GM04504 (cell line): Measurements from ENCODE around the gene C22orf15.

Experiments
- DNase-seq: peaks from one replicate; pipeline ENCODE4 v3.0.0-alpha.2; 2012; ENCODE audit warnings: low read depth

C22orf15 gene

DNA sequence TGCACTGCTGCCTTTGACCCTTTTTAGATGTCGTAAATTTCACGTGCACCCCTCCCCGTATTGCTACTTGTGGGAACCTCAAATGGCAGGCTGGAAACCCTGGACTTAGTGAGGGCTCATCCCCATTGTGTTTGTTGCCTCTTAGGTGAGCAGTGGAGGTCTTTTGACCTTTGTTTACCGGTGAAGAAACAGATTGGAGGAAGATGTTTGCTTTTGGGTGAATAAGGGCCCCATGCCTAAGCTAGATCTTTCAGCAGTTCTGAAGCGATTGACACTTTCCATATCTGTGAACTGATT, 24.8 kb downstream of the C22orf15 start:
- DNase-seq, result no peak

DNA sequence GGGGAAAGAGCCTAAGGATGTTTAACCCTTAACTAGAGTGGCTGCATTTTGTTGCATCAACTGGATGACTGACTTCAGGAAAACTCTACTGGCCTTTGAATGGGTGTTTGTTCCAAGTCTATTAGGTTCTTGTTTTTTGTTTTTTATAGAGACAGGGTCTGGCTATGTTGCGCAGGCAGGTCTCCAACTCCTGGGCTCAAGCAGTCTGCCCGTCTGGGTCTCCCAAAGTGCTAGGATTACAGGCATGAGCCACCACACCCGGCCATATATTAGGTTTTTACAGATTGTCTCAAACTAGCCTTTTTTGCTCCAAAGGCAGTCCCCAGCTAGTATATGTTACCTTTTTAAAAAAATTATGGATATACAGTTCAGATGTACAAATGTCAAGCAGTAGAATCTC, 25.1 kb downstream of the C22orf15 start:
- no peak for DNase-seq

GRCh38 chr22:23789121-23789520, 26.3 kb downstream of the C22orf15 start:
- DNase-seq, result no peak

GRCh38 chr22:23789638-23790037, 26.8 kb downstream of the C22orf15 start:
- no peak for DNase-seq

DNA sequence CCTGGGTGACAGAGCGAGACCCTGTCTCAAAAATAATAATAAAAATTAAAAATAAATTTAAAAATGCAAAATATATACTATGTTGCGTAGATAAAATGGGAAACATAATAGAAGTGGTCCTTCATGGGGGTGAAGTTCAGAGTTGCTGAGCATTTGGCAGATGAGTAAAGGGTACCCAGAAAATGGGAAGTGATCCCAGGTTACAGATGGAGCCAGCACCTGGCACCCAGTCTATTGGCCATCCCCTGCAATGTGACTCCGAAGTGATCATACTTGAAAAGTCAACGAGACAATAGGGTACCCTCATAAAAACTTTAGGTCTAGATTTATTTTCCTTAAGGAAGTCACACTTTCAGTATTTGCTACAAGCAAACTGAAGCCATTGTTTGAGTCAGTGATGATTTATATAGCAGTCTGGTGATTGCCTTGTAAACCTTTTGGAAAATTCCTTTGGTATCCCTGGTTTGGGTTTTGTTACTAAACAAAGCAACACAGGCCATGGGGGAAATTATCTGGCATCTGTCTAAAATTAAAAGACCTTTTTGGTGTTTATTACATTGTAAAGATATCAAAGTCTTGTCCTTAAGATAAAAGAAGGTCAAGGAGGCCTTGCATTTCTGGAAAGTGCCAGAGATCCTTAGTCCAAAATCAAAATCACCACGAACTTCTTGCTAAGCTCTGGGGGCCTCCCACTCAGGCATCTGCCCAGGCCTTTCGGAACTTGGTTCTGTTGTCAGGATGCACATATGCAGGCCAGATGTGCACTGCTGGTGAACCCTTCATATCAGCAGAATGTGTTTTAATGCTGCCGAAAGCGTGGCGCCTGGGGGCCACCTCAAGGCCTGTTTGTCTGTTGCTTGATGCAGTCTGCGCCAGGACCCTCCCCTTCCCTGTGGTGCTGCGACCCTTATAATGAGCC, 28.3 kb downstream of the C22orf15 start:
- peak; percentile 80 for DNase-seq

- DNase-seq, result no peak
Measured at GRCh38 chr22:23791738-23792645, 29.2 kb downstream of the C22orf15 start.

DNA sequence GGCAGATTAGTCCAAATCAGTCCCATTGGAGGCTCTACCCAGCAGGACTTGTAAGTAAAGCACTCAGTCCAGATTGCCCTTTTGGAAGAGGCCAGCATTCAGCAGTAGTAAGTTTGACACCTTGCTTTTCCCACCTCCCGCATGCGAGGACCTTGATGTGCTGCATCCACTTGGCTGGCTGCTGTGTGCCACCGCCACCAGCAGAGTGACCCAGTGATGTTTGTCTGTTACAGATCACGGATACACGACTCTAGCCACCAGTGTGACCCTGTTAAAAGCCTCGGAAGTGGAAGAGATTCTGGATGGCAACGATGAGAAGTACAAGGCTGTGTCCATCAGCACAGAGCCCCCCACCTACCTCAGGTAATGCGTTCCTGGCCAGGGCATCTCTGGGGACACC, 30.5 kb downstream of the C22orf15 start:
- DNase-seq, result no peak

DNA sequence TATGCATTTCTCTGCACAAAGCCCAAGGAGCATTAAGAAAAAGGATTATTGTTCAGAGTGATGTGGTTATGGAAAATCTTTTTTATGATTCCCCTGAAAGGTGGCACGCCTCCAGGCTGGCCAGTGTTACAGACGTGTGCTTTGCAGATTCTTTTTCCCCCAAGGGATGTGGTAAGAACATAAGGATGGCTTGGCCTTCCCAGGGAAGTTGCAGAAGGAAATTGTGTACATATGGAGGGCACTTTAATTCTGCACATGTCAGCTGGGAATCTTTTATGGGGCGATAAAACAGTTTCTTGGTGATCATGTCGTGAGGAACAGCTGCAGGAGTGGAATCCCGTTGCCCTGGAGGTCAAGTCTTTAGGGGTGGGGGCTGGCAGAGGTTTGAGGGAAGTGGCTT, 33.7 kb downstream of the C22orf15 start:
- peak; percentile 73 for DNase-seq

DNA sequence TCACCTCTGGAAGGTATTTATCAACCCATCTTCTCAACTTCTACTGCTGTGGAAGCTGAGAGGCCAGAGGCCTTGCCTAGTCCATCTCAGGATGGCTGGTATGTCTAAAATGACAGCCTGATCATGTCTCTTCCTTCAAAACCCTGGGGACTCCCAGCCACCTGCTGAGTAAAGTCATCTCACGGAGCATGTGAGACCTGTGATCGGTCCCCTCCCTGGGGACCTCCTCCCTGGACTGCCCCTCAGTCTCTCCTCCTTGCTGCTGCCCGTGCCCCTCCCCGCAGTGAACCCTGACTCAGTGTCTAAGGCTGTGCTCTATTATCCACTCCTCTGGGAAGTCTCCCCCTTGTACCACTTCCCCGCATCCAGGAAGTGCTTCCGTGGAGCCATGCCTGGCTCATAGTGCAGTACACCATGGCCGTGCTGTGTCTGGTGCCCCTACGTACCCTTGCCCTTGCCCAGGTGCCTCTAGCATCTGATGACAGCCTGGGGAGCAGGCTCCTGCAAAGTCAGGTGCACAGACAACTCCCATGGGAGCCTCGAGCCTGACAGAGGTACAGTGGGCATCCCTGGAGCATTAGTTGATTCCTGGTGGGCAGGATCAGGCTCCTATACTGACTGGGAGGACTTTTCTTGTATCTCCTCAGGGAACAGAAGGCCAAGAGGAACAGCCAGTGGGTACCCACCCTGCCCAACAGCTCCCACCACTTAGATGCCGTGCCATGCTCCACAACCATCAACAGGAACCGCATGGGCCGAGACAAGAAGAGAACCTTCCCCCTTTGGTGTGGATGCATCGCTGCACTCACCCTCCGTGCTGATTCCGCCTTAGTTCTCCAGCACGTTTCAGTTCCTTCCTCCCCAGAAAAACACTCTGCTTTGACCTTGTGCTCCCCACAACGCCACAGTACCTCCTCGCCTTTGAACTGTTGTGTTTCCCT, 37.8 kb downstream of the C22orf15 start:
- DNase-seq, result no peak

DNA sequence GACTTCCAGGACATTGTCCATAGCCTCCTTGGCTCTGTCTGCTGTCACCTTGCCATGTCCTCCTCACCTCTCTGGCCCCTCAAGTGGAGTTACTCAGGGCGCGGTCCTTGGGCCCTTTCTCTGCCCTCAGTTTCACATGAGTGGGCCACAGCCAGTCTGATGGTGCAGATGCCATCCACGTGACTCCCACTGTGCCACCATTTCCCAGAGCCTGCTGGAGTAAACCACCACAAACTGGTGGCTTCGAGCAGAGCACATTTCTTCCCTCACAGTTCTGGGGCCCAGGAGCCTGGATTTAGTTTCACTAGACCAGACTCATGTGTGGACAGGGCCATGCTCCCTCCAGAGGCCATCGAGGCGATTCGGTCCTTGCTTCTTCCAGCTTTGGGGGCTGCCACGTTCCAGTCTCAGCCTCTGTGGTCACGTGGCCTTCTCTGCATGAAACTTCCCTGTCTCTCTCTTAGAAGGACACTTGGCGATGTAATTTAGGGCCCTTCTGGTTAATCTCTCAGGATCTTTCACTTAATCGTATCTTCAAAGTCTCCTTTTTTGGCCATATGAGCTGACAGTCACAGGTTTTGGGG, 38.5 kb downstream of the C22orf15 start:
- no peak for DNase-seq

DNA sequence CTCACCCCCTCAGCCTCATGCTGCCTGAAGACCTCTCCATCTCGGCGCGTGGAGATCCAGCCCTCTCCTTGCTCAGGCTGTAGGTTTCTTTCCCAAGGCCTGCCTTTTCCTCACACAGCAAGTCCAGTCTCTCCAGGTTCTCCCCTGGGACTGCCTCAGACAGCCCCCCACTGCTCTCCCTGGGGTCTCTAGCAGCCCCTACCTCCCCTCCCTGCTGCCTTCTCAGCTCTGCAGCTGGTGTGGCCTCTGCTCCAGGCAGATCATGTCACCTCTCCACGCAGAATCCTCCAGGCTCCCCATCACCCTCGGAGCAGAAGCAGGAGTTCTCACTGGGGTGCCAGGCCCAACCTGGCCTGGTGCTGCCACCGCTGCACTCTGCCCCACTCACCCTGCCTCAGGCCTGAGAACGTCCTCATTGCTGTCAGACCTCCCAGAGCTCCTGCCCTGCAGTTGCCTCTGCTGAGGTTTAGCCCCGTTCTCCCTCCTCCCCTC, 39.1 kb downstream of the C22orf15 start:
- no peak for DNase-seq

- DNase-seq, result no peak
Measured at GRCh38 chr22:23803001-23803819, 40.4 kb downstream of the C22orf15 start.

- DNase-seq, result no peak
Measured at GRCh38 chr22:23804781-23805291, 42.0 kb downstream of the C22orf15 start.

DNA sequence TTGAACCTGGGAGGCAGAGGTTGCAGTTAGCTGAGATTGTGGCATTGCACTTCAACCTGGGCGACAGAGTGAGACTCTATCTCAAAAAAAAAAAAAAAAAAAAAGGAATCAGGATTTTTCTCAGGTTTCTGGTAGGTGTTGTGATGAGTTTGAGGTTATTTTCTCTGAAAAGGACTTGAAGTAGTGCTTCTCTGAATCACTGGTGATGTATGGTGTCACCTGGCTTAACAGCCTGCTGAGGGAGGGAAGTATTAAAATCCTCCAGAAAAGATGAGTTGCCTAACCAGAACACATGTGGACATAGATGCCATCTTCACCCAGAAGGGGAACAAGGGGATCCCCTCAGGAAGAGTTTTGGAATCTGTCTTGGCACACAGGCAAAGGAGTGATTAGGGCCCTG, 44.0 kb downstream of the C22orf15 start:
- DNase-seq, result no peak

GRCh38 chr22:23812378-23812777, 49.6 kb downstream of the C22orf15 start:
- no peak for DNase-seq
